NCI-H2029 treated with DMSO at 0.1 percent for 48 hours (cell line): ENCODE data around the gene MFSD6L.

ENCODE experiments used
- DNase-seq: peaks from one replicate; lab custom pipeline; 2025; lab: John Stamatoyannopoulos, UW

The MFSD6L gene, protein sequence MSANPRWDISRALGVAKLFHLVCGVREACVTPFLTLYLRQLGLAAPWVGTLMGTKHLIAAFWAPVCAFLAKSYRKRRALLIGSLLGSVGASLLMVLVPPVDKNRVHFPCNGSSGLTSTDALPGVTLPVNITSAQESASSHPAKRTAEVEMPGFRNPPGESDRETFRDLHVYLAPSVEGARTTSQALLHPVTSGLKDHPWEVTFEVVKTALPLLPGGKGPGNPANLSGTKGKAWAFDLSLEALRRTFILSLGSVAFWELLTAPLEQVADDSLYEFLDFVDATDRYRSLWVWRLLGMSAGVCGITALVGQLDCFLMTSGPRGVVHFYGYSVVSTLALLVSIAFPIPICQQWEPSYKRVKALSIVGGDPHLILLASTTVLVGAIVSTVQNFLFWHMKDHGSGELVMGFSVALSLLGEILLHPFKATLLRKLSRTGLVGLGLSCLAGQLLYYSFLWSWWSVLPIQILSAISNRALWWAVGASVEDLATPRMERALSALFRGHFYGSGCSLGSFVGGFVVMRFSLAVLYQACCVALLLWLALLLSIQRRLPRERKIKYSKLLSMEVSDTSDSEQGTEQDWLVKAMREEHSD

DNA sequence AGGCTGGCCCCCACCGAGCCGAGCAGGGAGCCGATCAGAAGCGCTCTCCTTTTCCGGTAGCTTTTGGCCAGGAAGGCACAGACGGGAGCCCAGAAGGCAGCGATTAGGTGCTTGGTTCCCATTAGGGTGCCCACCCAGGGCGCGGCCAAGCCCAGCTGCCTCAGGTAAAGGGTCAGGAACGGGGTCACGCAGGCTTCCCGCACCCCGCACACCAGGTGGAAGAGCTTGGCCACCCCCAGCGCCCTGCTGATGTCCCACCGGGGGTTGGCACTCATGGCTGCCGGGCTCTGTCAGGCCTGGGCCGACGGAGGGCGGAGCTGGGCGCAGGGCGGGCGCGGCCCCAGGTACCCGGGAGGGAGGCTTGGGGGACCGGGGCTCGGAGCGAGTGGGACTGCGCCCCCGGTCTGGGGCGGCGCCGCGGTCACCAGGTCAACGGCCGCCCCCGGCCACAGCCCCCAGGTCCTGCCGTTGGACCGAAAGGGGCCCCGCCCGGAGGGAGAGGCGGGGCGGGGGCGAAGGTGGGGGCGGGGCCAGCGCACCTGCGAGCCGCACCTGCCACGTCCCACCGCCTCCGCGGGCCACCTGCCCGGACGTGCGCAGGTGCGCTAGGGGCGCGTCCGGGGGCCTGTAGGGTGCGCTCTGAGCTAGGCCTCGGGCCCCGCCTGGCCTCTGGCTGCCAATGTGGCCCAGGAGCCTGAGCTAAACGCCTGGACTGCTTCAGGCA is at the start of gene MFSD6L:
Gene MFSD6L (minus strand): TSS at position 520 of the 724 bp plus-strand sequence. CDS start 245 bp downstream, at position 275.
- no peak for DNase-seq

DNA sequence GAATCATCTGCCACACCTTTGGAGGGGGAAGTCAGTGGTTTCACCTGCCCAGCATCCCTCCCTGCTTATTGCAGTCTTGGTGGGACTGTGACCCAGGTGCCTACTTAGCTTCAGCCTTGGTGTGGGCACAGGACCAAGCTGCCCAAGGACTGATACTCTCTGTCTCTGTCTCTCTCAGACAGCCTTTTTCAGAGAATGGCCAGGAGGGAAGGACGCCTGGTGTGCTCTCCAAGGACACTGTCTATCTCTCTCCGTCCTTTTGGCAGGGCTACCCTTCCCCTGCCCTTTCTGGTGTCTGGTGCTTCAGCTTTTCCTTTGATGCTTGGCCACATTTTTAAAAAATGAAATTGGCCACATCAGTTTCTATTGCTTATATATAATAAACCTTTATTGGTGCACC is 48.7 kb upstream of the MFSD6L start:
- DNase-seq = no peak

DNA sequence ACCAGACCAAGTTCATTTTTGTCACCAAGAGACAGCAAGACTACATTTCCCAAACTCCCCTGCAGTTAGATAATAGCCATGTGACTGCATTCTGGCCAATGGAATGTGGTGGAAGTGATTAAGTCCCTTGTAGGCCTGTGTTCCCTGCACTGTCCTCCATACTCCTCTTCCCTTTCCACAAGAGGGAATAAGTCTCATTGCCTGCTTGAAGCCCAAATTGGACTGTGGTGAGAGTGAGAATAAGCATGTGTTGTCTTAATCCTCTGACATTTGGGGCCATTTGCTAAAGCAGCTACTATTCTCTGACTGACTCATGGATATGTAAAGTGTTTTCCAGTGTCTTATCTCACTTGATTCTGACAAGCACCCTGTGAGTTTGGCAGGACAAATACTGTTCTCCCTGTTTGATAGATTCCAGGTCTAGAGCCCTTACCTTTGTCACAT is 47.6 kb upstream of the MFSD6L start:
- no peak for DNase-seq

DNA sequence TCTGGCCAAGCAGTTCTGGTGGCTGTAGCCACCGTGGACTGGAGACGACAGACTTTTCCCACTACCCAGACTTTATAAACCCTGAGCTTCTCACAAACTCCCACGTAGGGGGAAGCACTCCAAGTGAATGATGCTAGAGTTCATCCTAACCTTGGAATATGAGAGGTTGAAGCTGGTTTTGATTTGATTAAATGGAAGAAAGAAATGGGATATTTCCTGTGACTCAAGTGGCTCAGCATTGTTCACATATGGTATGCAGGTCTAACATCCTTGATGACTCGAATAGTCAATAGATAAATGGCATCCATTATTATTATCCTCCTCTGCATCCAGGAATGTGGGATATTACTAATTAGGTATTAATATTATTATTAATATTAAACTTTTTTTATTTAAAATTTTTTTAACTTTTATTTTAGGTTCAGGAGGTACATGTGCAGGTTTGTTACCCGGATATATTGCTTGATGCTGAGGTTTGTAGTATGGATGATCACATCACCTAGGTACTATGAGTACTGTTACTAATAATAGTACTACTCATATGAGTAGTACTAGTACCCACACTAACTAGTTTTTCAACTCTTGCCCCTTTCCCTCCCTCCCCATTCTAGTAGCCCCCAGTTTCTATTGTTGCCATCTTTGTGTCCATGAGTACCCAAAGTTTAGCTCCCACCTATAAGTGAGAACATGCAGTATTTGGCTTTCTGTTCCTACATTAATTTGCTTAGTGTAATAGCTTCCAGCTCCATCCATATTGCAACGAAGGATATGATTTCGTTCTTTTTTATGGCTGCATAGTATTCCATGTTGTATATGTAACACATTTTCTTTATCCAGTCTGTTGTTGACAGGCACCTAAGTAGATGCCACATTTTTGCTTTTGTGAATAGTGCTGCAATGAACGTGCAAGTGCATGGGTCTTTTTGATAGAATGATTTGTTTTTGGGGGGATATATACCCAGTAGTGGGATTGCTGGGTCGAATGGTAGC is 45.4 kb upstream of the MFSD6L start:
- no peak for DNase-seq

DNA sequence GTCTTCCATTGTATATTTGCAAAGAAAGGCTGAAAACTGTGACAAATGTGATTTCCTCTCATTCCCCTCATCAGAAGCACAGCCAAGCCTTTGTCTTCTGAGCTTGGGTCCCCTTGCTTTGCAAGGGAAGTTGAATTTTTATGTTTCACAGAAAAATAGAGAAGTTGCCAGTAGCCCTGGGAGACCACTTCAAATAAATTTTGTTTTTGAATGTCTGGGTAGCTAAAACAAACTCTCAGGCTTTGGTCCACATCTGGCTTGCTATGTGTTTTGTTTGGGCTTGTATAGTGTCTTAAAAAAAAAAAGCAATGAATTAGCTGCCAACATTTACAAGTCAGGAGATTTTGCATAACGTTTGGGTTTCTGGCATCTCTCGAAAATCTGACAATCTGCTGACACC is 44.2 kb upstream of the MFSD6L start:
- DNase-seq = no peak

DNA sequence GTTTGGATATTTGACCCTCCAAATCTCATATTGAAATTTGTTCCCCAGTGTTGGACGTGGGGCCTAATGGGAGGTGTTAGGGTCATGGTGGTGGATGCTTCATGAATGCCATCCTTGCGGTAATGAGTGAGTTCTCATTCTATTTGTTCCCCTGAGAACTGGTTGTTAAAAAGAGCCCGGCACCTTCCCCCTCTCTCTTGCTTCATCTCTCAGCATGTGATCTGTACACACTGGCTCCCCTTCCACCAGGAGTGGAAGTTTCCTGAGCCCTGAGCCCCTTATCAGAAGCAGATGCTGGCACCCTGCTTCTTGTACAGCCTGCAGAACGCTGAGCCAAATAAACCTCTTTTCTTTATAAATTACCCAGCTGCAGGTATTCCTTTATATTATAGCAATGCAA is 42.7 kb upstream of the MFSD6L start:
- no peak for DNase-seq

DNA sequence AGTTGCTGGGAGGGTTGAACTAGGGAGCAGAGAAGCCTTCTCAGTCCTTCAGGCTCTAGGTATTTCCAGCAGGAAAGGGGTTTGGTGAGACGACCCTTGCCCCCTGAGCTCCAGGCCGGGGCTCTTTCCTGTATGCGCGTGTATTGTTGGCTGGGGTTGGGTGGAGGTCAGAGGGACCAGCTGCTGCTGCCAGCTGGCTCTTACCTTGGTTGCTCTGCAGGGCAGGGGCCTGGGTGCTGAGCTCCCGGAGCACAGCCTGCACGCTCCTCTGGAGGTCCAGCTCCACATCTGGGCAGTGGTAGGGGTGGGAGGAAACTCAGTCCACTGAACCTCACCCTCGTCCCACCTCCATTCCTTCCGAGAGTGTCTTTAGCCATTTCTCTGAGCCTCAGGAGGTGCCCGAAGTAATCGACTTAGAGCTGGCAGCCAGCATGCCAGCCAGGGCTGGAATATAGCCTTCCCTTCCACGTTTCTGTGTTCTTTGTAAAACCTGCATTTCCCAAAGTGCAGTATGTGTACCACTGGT is 40.3 kb upstream of the MFSD6L start:
- no peak for DNase-seq

DNA sequence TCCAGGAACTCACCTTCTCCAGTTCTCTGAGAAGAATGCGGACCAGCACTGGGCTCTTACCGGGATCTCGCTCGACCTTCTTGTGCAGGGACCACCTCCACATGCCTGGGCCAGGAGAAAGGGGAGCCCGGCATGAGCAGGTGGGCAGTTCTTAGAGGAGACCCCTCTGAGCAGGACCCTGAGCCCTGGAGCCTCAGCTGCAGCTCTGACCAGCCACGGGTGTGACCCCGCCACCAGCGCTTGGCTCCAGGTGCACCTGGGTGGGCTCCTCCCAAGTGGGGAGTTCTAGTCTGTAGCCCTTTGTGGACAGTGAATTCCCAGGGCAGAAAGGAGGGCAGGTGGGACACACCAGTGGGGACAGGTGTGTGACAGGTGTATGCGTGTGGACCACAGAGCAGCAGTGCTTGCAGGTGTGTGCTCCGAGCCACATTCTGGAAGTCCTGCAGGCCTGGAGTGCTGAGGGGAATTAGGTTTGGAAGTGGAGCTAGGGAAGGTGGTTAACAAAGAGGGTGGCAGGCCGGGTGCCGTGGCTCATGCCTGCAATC is 39.5 kb upstream of the MFSD6L start:
- DNase-seq = no peak

DNA sequence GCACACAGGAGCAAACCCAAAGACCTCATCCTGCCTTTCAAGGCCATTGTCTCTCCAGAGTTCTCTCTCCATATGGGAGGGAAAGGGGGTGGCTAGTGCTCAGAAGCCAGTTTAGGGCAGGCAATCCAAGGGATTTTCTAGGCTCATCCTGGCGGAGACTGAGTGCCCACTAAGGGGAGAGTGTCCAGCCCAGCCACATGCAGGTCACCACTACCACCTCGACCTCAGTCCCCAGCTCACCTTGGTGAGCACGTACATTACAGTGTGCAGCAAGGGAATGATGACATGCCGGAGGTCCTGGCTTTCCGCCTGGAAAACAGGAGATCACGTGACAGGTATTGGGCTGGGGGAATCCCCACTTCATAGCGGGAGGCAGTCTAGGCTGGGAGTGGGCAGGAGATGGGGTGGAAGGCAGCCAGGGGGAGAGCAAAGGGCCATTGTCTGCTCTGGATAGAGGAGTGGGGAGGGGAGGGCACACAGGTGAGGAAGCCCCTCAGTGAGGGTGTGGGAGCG is 38.5 kb upstream of the MFSD6L start:
- DNase-seq = no peak

DNA sequence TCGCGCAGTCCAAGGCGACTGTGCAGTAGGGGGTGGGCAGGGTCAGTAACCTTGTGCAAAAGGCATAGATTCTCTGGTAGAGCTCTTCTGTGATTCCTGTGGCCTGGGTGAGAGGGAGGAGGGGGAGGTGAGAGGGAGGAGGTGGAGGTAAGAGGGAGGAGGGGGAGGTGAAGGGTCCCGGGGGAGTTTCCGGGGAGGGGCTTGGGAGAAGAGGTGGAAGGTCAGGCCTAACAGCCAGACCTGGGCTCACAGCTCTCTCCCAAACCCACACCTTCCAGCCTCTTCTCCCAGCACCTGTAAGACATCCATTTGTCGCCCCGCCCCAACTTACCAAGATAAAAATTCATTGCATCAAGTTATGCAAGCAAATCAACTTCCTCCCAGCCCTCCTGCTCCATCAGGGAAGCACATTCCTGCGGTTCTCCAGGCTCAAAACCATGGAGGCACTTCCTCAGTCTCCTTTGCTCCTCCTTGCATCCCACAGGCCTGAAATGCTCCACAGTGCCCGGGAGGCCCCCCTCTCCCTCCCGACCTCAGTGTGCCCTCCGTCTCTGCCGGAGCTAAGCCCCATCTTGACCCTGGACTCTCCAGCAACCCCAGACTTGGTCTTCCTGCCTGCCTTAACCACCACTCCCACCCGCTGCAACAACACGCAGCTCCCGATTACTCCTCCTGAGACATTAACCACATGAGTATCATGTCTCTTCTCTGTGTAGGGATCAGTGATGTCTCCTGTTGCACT is 37.8 kb upstream of the MFSD6L start:
- no peak for DNase-seq

DNA sequence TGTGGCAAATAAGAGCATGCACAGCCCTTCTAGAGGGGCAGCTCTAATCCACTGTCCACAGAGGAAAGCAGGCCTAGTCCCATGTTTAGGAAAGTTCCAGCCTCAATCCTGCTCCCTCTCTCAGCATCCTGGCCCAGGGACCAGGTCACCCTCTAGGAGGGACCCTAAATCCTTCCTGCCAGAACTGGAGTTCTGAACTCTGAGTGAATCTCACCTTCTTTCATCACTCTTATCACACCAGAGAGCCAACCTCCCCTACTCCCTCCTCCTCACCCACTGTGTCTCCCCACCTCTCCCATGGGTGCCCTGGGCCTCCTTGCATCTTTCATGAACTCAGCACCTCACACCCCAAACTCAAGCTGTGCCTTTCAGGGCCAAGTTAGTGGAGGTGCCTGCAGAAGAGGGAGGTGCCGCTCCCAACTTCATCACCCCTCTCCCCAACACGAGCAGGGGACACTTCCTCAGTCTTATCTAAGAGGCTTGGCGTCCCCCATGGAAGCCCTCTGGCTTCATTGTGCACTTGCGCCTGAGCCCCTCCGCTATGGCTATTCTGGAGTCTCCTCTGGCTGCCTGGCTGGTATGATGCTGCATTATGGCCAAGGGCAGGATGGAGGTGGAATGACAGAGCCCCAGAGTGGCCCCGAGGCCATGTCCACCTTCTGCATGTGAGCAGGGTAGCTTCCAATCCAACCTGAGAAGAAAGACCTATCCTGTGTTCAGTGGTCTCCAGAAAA is 36.6 kb upstream of the MFSD6L start:
- no peak for DNase-seq

DNA sequence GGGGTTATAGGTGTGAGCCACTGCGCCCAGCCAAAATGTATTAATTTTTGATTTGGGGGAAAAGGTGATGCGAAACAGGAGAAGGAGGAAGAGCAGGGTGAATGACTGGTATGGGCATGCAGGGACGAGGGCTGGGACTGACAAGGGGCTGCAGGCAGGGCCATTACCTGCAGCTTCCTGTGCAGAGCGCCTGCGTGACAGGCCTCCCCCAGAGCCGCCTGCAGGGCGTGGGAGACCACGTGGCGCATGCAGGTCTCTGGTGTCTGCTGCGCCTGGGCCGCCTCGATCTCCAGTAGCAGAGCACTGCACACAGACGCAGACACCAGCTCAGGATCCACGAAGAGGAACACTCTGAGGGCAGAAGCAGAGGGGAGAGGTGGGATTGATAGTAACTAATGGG is 35.9 kb upstream of the MFSD6L start:
- DNase-seq = no peak

DNA sequence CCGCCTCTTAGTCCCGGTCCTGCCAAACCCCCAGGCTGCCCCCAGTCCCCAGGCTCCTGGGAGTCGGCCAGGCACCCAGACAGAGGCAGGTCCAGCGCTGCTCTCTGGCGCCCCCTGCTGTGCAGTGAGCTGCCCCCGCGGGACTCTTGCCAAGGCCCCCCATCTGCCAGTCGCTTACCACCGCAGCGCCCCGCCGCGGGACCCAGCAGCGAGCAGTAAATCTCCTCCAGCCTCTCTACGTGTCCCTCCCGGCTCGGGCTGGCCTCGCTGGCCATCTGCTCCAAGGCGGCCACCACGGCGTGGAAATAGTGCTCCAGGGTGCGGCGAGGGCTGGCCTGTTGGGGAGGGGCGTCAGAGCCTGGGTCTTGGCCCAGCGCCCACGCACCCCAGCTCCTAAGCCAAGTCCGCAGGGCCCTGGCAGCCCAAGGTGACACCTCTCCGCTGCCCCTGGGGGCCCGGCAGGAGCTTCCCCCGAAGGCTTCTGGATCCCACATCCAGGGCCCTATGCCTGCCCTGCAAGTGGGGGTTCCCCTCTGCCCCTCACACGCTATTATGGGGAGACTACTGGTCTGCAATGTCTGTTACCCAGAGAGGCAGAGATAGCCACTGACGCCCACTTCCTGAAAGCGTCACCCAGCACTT is 33.7 kb upstream of the MFSD6L start:
- DNase-seq = no peak

DNA sequence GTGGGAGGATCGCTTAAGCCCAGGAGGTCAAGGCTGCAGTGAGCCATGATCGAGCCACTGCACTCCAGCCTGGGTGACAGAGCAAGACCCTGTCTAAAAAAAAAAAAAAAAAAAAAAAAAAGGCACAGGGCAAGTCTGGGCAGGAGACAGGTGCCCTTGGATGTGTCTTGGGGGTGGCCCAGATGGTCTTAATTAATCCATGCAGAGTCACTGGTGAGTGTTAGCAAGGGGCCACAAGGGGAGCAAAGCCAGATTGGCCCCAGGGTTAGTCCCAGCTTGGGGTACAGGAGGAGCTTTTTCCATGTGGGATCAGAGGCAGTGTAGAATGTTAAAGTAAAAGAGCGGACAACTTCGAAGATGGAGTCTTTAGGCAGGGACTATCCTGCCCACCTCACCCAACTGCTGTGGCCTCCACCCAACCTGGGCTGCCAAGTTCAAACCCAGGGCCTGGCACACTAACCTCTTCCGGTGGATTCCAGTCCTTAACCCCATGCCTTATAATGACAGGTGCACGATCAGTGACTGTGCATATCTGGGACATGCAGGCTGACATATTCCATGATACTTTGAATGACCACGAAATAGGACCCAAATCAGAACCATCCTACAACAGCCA is 32.2 kb upstream of the MFSD6L start:
- DNase-seq = no peak

DNA sequence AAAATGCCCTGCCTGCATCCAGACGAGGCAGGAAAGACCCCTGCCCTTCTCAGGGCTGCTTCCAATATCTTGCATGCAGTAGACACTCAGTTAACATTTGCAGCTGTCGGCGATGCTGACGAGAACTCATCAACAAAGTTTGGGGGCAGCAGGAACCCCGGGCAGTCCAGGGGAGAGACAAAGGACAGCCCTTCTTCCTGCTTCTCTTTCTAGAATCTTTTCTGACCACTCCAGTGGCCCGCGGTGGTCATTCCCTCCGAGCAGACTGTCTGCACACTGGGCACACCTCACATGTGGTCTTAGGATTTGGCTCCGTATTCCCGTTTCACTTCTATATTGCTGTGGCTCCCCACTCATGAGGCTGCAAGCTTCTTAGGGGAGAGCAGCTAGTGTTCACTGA is 31.0 kb upstream of the MFSD6L start:
- no peak for DNase-seq

DNA sequence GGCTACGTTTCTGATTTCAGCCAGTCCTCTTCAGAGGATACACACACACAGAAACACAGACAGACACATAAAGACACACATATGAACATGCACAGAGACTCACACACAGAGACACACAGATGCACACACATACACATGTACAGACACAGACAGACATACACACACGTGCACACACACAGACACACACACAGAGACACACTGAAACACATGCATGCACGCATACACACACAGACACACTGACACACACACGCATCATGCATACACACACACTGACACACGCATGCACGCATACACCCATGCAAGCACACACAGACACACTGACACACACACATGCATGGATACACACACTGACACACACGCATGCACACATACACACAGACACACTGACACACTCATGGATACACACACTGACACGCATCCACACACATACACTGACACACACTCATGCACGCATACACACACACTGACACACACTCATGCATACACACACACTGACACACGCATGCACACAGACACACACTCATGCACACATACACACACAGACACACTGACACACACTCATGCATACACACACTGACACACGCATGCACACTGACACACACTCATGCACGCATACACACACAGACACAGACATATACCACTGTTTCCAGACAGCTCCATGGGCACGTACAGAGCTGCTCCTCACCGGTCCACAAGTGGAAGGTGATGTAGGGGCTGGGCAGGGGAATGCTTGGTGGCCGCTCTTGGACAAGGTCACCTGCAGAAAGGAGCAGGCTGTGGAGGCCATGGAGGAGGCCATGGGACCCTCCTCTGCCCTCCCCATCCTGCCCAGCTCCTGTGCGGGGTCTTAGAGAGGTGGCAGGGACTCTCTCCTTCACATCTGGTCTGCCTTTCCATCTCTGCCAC is 30.1 kb upstream of the MFSD6L start:
- DNase-seq = no peak

DNA sequence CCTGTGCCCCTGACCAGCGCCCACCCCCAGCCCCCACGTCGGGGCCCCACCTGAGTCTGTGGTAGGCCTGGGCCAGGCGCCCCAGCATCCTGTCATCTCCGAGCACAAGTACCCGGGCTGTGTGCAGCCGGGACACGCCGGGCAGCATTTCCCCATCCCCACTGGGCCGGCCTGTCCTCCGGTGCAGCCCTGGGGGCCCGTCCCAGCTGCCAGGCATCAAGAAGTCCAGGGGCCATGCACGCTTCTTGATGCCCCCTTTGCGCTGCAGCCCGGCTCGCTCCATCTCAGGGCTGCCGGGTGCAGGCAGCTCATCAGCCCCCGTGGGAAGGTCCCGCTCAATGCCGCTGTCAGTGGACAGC is 29.3 kb upstream of the MFSD6L start:
- DNase-seq = no peak
